Measurements from ENCODE around the gene ACVR2A. TPM values are rescaled to one million over a fixed set of nuclear protein-coding genes. Genes with fewer than 3 reads are reported as not detected.

ACVR2A gene
- total and polyA plus RNA-seq, 5 donors from 2014 or later: 0.87 to 12.4 (median 4.1) TPM

DNA sequence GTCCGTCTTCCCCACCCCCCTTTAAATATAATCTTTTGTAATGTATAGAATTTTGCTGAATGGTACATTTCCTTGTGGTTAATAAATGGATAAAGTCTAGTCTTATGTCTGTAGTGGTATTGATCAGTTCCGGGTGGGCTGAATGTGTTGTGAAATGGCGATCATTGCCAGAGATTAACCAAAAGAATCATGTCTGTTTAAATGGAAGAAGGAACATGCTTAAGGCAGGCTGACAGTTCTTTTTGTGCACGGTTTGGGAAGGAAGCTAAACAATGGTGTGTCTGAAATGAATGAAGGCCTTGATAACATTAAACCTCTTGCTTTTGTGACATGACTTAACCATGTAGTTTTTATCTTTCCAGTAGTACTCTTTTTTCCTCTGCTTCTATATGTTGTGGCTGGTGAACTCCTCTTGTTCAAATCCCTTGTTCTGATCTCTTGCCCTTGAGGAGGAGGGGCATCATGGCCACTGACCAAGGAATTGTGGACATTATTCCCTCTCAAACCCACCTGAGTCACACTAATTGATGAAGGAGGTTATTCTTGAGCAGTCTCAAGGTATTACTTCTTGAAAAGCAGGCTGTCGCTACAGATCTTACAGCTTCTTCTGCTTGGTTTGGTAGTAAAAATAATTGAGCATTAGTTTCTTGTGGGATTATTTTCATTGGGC lies 1.7 kb downstream of the ACVR2A start:
- peaks cover 0 to 3% (median 0%) of the 10 kb centered on the region in 7 donors for H3K9me3 Mint-ChIP-seq
- peaks cover 58% of the 10 kb centered on the region for H3K27me3 Mint-ChIP-seq
- DNase-seq (no peak), ATAC-seq (ENCODE audit: low read depth in 2 of 2) (no peak)
- Histone ChIP-seq H3K4me1 (ENCODE audit: control insufficient read depth, insufficient read depth, low read length, poor library complexity, severe bottlenecking) (peaks cover 11% of the 10 kb centered on the region), H3K4me3 (ENCODE audit: low read depth, low read length) (peak overlapping the region; percentile 94), H3K27ac (ENCODE audit: insufficient read depth, low read length, poor library complexity, severe bottlenecking) (no peak overlapping the region), H3K36me3 (ENCODE audit: control insufficient read depth, insufficient read depth, low read length) (no peaks in the 10 kb centered on the region), H3K9me3 (ENCODE audit: control insufficient read depth in 2 of 2, low read length in 2 of 2) (no peaks in the 10 kb centered on the region), H3K27me3 (ENCODE audit: control insufficient read depth, insufficient read depth, low read length) (peaks cover 3% of the 10 kb centered on the region)
- H3K36me3 Mint-ChIP-seq: no peaks in the 10 kb centered on the region
- peak overlapping the region; percentile 11 to 80 (median 18) for H3K27ac Mint-ChIP-seq
- H3K4me3 Mint-ChIP-seq: peak overlapping the region; percentile 44 to 96 (median 82)
- H3K4me1 Mint-ChIP-seq: peaks cover 18 to 54% (median 36%) of the 10 kb centered on the region in 4 donors

DNA sequence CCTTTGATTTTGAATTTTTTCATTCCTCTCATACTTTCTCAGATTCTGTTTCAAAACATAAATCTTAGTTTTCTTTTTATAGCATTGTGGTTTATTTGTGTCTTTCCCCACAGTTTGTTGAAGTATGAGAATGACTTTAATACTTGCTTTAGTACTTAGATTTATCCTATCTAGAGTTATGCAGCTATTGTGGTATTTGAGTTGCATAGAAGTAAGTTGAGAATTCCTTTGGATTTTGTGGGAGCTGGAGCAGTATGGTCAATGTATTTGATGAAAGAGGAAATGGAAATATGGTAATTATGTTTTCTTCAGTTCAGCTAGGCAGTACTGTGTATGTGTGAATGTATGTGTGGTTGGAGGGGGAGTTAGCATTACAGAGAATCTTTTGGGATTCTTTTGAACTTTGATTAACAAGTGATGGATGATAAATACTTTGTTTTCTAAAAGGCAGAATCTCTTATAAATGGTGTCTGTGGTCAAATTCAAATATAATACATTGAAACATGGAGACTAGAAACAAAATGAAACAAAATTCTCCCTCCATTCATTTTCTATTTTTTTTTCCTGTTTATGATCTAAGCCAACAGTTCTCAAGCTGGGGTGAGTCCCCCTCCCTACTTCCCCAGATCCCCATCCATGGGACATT lies 3.0 kb downstream of the ACVR2A start:
- Mint-ChIP-seq H3K4me1 (peaks cover 15 to 52% (median 34%) of the 10 kb centered on the region in 4 donors), H3K36me3 (no peaks in the 10 kb centered on the region), H3K27ac (no peak overlapping the region), H3K9me3 (peaks cover 0 to 3% (median 1%) of the 10 kb centered on the region in 7 donors), H3K27me3 (peaks cover 57% of the 10 kb centered on the region), H3K4me3 (peak overlapping the region in 2 of 4 donors; percentile 5 to 39)
- Histone ChIP-seq H3K9me3 (ENCODE audit: control insufficient read depth in 2 of 2, low read length in 2 of 2) (no peaks in the 10 kb centered on the region), H3K36me3 (ENCODE audit: control insufficient read depth, insufficient read depth, low read length) (no peaks in the 10 kb centered on the region), H3K4me1 (ENCODE audit: control insufficient read depth, insufficient read depth, low read length, poor library complexity, severe bottlenecking) (peaks cover 11% of the 10 kb centered on the region), H3K27me3 (ENCODE audit: control insufficient read depth, insufficient read depth, low read length) (no peaks in the 10 kb centered on the region), H3K27ac (ENCODE audit: insufficient read depth, low read length, poor library complexity, severe bottlenecking) (no peak overlapping the region), H3K4me3 (ENCODE audit: low read depth, low read length) (peak overlapping the region; percentile 14)
- DNase-seq: no peak
- no peak for ATAC-seq (ENCODE audit: low read depth in 2 of 2)

DNA sequence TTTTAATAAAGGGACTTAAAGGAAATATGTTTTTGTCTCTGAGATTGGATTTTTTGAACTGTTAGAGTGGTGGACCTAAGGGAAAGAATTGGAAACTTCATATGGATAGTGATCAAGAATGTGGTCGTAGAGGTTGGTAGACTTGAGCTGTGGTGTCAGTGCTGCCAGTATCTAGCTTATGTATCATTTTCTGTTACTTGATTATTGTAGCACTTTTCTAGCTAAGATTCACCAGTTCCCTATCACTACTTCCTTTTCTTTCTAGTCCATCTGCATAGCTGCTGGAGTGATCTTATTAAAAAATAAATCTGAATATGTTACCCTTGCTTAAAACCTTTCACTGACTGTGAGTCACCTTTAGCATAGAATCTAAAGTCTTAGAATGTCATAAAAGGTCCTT lies 6.0 kb downstream of the ACVR2A start:
- Mint-ChIP-seq H3K27ac (no peak overlapping the region), H3K4me3 (peak overlapping the region in 1 of 4 donors; percentile 28), H3K27me3 (peaks cover 32% of the 10 kb centered on the region), H3K36me3 (no peaks in the 10 kb centered on the region), H3K9me3 (peaks cover 0 to 3% (median 0%) of the 10 kb centered on the region in 7 donors), H3K4me1 (peaks cover 9 to 35% (median 24%) of the 10 kb centered on the region in 4 donors)
- H3K9me3 ChIP-seq (ENCODE audit: control insufficient read depth in 2 of 2, low read length in 2 of 2): no peaks in the 10 kb centered on the region
- ATAC-seq (ENCODE audit: low read depth in 2 of 2) (no peak), DNase-seq (no peak)
- no peaks in the 10 kb centered on the region for H3K27me3 ChIP-seq (ENCODE audit: control insufficient read depth, insufficient read depth, low read length)
- H3K36me3 ChIP-seq (ENCODE audit: control insufficient read depth, insufficient read depth, low read length): no peaks in the 10 kb centered on the region
- H3K4me1 ChIP-seq (ENCODE audit: control insufficient read depth, insufficient read depth, low read length, poor library complexity, severe bottlenecking): no peaks in the 10 kb centered on the region
- no peak overlapping the region for H3K4me3 ChIP-seq (ENCODE audit: low read depth, low read length)
- H3K27ac ChIP-seq (ENCODE audit: insufficient read depth, low read length, poor library complexity, severe bottlenecking): no peak overlapping the region

DNA sequence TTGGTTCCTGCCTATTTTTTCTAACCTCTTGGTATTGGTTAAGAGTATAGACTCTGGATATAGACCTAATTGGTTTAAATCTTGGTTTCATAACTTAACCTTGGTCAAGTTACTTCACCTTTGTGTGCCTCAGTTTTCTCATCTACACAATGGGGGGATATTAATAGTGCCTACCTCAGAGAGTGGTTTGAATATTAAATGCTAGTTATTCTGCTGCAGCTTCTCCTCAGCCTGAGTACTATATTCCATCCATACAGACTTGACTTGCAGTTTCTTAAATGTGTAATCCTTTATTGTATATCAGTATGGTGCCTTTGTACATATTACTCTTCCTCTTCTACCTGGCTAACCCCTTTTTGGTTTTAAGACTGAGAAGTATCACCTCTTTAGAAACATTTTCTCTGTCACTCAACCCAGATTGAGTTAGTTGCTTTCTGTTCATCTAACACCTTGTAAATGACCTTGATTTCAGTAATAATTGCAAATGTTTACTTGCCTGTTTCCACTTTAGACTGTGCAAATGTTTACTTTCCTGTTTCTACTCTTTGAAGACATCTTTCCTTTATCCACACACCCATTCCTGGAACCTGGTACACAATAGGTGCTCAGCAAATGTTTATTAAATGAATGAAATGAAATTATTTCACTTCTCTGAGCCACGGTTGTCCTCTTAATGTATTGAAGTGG lies 6.6 kb downstream of the ACVR2A start:
- no peak for ATAC-seq (ENCODE audit: low read depth in 2 of 2)

DNA sequence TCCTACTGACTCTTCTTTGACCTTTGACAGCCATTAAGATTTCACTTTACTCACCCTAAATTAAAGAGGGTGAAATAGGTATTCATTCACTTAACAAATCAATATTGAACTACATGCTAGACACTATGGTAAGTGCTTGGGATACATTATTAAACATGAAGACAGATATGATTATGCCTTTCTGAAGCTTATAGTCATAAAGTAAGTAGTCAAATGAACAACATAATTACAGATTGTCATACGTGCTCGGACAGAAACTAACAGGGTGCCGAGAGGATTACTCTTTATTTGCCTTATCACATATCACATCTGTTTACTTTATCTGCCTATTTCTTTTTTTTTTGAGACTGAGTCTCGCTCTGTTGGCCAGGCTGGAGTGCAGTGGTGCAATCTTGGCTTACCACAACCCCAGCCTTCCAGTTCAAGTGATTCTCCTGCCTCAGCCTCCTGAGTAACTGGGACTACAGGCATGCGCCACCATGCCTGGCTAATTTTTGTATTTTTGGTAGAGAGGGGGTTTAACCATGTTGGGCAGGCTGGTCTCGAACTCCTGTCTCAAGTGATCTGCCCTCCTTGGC lies 9.8 kb downstream of the ACVR2A start:
- Mint-ChIP-seq H3K9me3 (peaks cover 0 to 3% (median 0%) of the 10 kb centered on the region in 7 donors), H3K27me3 (peaks cover 12% of the 10 kb centered on the region), H3K4me1 (peaks cover 6 to 17% (median 12%) of the 10 kb centered on the region in 4 donors), H3K4me3 (no peak overlapping the region), H3K27ac (no peak overlapping the region), H3K36me3 (no peaks in the 10 kb centered on the region)
- no peaks in the 10 kb centered on the region for H3K27me3 ChIP-seq (ENCODE audit: control insufficient read depth, insufficient read depth, low read length)
- no peak overlapping the region for H3K4me3 ChIP-seq (ENCODE audit: low read depth, low read length)
- no peaks in the 10 kb centered on the region for H3K36me3 ChIP-seq (ENCODE audit: control insufficient read depth, insufficient read depth, low read length)
- H3K4me1 ChIP-seq (ENCODE audit: control insufficient read depth, insufficient read depth, low read length, poor library complexity, severe bottlenecking): no peaks in the 10 kb centered on the region
- no peak overlapping the region for H3K27ac ChIP-seq (ENCODE audit: insufficient read depth, low read length, poor library complexity, severe bottlenecking)
- H3K9me3 ChIP-seq (ENCODE audit: control insufficient read depth in 2 of 2, low read length in 2 of 2): no peaks in the 10 kb centered on the region
- DNase-seq (no peak), ATAC-seq (ENCODE audit: low read depth in 2 of 2) (no peak)

More for the DNA sequence above, 6.6 kb downstream of the ACVR2A start:
- Mint-ChIP-seq H3K27me3 (peaks cover 27% of the 10 kb centered on the region), H3K4me3 (no peak overlapping the region), H3K9me3 (peaks cover 0 to 3% (median 0%) of the 10 kb centered on the region in 7 donors), H3K4me1 (peaks cover 6 to 29% (median 22%) of the 10 kb centered on the region in 4 donors), H3K36me3 (no peaks in the 10 kb centered on the region), H3K27ac (no peak overlapping the region)
- H3K9me3 ChIP-seq (ENCODE audit: control insufficient read depth in 2 of 2, low read length in 2 of 2): no peaks in the 10 kb centered on the region
- no peaks in the 10 kb centered on the region for H3K4me1 ChIP-seq (ENCODE audit: control insufficient read depth, insufficient read depth, low read length, poor library complexity, severe bottlenecking)
- H3K27ac ChIP-seq (ENCODE audit: insufficient read depth, low read length, poor library complexity, severe bottlenecking): no peak overlapping the region
- no peaks in the 10 kb centered on the region for H3K36me3 ChIP-seq (ENCODE audit: control insufficient read depth, insufficient read depth, low read length)
- H3K4me3 ChIP-seq (ENCODE audit: low read depth, low read length): no peak overlapping the region
- H3K27me3 ChIP-seq (ENCODE audit: control insufficient read depth, insufficient read depth, low read length): no peaks in the 10 kb centered on the region
- no peak for DNase-seq

DNA sequence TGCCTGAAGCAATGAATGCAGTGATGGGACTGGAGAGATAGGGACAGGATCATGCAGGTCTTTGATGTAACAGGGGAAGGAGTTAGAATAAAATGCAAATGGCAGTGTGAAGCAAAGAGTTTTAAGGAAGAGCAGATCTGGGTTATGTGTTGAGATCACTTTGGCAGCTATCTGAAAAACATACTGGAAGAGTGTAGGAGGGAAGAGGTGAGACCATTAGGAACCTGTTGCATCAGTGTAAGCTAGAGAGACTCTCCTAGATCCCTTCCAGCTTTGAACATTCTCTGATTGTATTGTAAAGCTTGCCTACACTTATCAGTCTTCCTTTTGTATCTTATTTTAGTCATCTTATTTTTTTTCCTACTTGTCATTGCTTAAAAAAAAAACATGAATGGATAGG lies 10.5 kb downstream of the ACVR2A start:
- Mint-ChIP-seq H3K4me3 (peak overlapping the region in 1 of 4 donors; percentile 17), H3K27me3 (peaks cover 6% of the 10 kb centered on the region), H3K27ac (no peak overlapping the region), H3K9me3 (peaks cover 0 to 1% (median 0%) of the 10 kb centered on the region in 7 donors), H3K36me3 (no peaks in the 10 kb centered on the region), H3K4me1 (peaks cover 4 to 20% (median 11%) of the 10 kb centered on the region in 4 donors)
- ATAC-seq (ENCODE audit: low read depth in 2 of 2): no peak
- Histone ChIP-seq H3K27ac (ENCODE audit: insufficient read depth, low read length, poor library complexity, severe bottlenecking) (no peak overlapping the region), H3K36me3 (ENCODE audit: control insufficient read depth, insufficient read depth, low read length) (no peaks in the 10 kb centered on the region), H3K4me3 (ENCODE audit: low read depth, low read length) (no peak overlapping the region), H3K4me1 (ENCODE audit: control insufficient read depth, insufficient read depth, low read length, poor library complexity, severe bottlenecking) (no peaks in the 10 kb centered on the region), H3K9me3 (ENCODE audit: control insufficient read depth in 2 of 2, low read length in 2 of 2) (no peaks in the 10 kb centered on the region), H3K27me3 (ENCODE audit: control insufficient read depth, insufficient read depth, low read length) (no peaks in the 10 kb centered on the region)
- DNase-seq: no peak

DNA sequence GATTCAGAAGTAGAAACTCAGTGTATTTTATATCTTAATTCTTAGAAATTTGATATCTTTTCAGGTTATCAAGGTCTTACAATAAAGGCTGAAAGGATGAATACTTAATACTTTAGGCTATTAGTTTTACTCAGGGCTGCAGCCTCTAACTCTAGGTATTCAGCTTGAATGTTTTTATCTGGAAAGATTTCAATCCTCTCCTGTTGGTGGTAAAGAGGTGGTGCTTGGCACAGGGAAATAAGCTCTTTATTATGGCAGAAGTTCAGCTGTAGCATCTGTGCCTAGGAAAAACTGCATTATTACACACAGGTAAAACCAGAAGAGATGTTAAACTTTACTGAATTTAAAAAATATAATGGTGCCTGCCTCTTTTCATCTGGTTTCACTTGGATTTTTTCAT lies 11.1 kb downstream of the ACVR2A start:
- peaks cover 0 to 14% (median 7%) of the 10 kb centered on the region in 4 donors for H3K4me1 Mint-ChIP-seq
- no peak overlapping the region for H3K4me3 Mint-ChIP-seq
- Histone ChIP-seq H3K4me3 (ENCODE audit: low read depth, low read length) (no peak overlapping the region), H3K9me3 (ENCODE audit: control insufficient read depth in 2 of 2, low read length in 2 of 2) (no peaks in the 10 kb centered on the region), H3K4me1 (ENCODE audit: control insufficient read depth, insufficient read depth, low read length, poor library complexity, severe bottlenecking) (no peaks in the 10 kb centered on the region), H3K36me3 (ENCODE audit: control insufficient read depth, insufficient read depth, low read length) (no peaks in the 10 kb centered on the region), H3K27ac (ENCODE audit: insufficient read depth, low read length, poor library complexity, severe bottlenecking) (no peak overlapping the region), H3K27me3 (ENCODE audit: control insufficient read depth, insufficient read depth, low read length) (no peaks in the 10 kb centered on the region)
- DNase-seq: no peak
- no peaks in the 10 kb centered on the region for H3K36me3 Mint-ChIP-seq
- no peak overlapping the region for H3K27ac Mint-ChIP-seq
- peaks cover 0 to 1% (median 0%) of the 10 kb centered on the region in 7 donors for H3K9me3 Mint-ChIP-seq
- H3K27me3 Mint-ChIP-seq: peaks cover 5% of the 10 kb centered on the region
- no peak for ATAC-seq (ENCODE audit: low read depth in 2 of 2)

Data from CD4-positive, CD25-positive, alpha-beta regulatory T cell (primary cell).